ENCODE measurements around the gene MED31. TPM values are rescaled to one million over a fixed set of nuclear protein-coding genes. Genes with fewer than 3 reads are reported as not detected.

MED31 gene
- total RNA-seq, 1 donor from 2014 or later: not detected

GRCh38 chr17:6669479-6670212 is 18.2 kb upstream of the MED31 start:
- Histone ChIP-seq H3K27me3 (no peaks in the 10 kb centered on the region), H3K9me3 (no peaks in the 10 kb centered on the region), H3K36me3 (no peaks in the 10 kb centered on the region), H3K27ac (no peak overlapping the region), H3K4me1 (no peaks in the 10 kb centered on the region), H3K4me3 (no peak overlapping the region)
- intact Hi-C loops (cut with DNase I): loop anchor here (5.0 kb wide), 1 partner anchor 333 kb away; no protein-coding TSS in a partner anchor
- no peak for DNase-seq (ENCODE audit: low spot score in 2 of 2)
- TF ChIP-seq CTCF (IDR thresholded peaks at IDR 0.05): no peak

GRCh38 chr17:6668727-6669425 is 17.5 kb upstream of the MED31 start:
- Histone ChIP-seq H3K4me3 (no peak overlapping the region), H3K4me1 (no peaks in the 10 kb centered on the region), H3K27ac (no peak overlapping the region), H3K27me3 (no peaks in the 10 kb centered on the region), H3K9me3 (no peaks in the 10 kb centered on the region), H3K36me3 (no peaks in the 10 kb centered on the region)
- DNase-seq (ENCODE audit: low spot score in 2 of 2): no peak
- intact Hi-C loops (cut with DNase I): loop anchor here (5.0 kb wide), 1 partner anchor 333 kb away; no protein-coding TSS in a partner anchor
- TF ChIP-seq CTCF (IDR thresholded peaks at IDR 0.05): no peak

GRCh38 chr17:6668219-6668618 is 16.8 kb upstream of the MED31 start:
- no peaks in the 10 kb centered on the region for H3K27me3 ChIP-seq
- no peak overlapping the region for H3K27ac ChIP-seq
- H3K4me1 ChIP-seq: no peaks in the 10 kb centered on the region
- TF ChIP-seq CTCF (IDR thresholded peaks at IDR 0.05): no peak
- no peak overlapping the region for H3K4me3 ChIP-seq
- no peaks in the 10 kb centered on the region for H3K9me3 ChIP-seq
- intact Hi-C loops (cut with DNase I): loop anchor here (5.0 kb wide), 1 partner anchor 334 kb away; no protein-coding TSS in a partner anchor
- no peak for DNase-seq (ENCODE audit: low spot score in 2 of 2)
- no peaks in the 10 kb centered on the region for H3K36me3 ChIP-seq

- H3K27me3 ChIP-seq: no peaks in the 10 kb centered on the region
- no peak overlapping the region for H3K27ac ChIP-seq
- H3K9me3 ChIP-seq: no peaks in the 10 kb centered on the region
- H3K4me1 ChIP-seq: no peaks in the 10 kb centered on the region
- no peak overlapping the region for H3K4me3 ChIP-seq
- no peak for TF ChIP-seq CTCF (IDR thresholded peaks at IDR 0.05)
- intact Hi-C loops (cut with DNase I): loop anchor here (5.0 kb wide), 1 partner anchor 335 kb away; no protein-coding TSS in a partner anchor
- DNase-seq (ENCODE audit: low spot score in 2 of 2): no peak
- H3K36me3 ChIP-seq: no peaks in the 10 kb centered on the region
Measured at GRCh38 chr17:6667516-6667915, 16.1 kb upstream of the MED31 start.

- Histone ChIP-seq H3K4me1 (no peaks in the 10 kb centered on the region), H3K27ac (no peak overlapping the region), H3K27me3 (no peaks in the 10 kb centered on the region), H3K9me3 (no peaks in the 10 kb centered on the region), H3K4me3 (no peak overlapping the region), H3K36me3 (no peaks in the 10 kb centered on the region)
- intact Hi-C loops (cut with DNase I): loop anchor here (5.0 kb wide), 1 partner anchor 336 kb away; no protein-coding TSS in a partner anchor
- DNase-seq (ENCODE audit: low spot score in 2 of 2): no peak
- no peak for TF ChIP-seq CTCF (IDR thresholded peaks at IDR 0.05)
Measured at GRCh38 chr17:6666557-6666956, 15.2 kb upstream of the MED31 start.
